HG02759 (cell line): ENCODE measurements around the gene MCRIP1.

Experiments
- ATAC-seq: cut with Tn5 transposase; IDR thresholded peaks from one replicate; pipeline ENCODE4 v1.9.1; 2021; ENCODE audit warnings: mild to moderate bottlenecking, moderate library complexity; ENCODE audit not compliant: unreplicated experiment

The MCRIP1 gene

DNA sequence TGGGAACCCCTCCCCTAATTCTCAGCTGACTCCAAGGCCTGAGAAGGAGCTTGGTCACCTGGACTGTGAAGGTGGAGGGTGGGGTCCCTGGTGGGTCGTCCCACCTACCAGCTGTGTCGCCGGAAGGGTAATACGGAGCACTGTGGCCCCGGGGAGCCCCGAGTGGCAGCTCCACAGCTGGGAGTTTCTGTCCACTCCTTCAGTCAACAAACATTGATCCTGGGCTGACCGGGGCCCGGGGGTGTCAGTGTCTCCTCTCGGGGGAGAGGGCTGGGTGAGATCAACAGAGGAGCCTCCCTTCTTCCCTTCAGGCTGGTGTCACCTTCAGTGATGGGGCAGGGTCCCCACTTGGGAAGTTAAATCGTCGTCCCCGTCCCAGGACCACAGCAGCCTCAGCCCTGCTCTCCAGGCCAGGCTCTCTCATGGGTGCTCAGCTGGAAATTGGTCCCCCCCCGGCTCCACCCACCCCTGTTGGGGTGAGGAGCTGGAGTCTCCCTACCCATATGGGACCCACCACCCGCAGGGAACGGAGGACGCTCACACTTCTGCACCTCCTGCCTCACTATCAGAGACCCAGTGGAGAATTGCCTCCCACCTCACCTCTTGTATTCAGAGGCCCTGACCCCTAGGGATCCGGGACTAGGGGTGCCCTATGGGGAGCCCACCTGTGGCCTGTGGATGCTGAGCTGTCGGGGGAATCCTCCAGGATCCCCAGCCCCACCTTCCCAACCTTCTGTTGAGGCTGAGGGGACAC is 27.2 kb downstream of the MCRIP1 start:
- no peak for ATAC-seq

DNA sequence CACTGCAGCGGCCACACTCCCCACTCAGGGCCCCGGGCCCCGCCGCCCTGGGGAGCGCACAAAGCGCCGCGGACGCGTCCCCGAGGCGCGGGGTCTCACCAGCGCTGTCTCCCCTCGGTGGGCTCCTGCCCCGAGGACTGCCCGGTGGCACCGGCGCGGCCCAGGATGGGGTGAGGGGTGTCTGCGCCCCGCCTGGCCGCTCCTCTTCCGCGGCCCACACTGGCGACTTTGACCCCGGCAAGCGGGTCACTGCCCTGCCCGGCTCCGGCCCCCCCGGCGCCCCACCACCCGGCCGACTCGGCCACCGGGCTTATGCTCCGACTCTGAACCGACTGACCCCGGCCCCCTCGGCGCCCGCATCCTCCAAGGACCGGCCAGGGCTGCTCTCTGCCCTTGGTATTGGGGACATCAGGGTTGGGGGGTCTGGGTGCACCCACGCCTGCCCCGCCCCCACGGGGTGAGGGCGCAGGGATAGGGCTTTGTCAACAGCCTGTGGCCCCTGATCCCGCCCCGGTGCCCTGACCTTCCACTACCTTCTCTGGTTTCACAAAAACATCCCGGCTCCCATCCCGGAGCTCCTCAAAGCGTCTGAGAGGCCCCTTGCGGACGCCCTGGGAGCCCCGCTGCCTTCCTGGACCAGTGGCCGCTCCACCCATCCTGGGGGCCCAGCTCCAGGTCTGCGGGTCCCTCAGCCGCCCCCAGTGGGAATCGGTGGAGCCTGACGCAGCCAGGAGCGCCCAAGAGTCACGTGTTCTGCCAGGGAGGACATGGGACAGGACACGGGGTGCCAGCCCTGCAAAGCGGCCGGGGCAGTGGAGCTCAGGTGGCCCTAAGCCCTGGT is 28.3 kb downstream of the MCRIP1 start:
- ATAC-seq = no peak

DNA sequence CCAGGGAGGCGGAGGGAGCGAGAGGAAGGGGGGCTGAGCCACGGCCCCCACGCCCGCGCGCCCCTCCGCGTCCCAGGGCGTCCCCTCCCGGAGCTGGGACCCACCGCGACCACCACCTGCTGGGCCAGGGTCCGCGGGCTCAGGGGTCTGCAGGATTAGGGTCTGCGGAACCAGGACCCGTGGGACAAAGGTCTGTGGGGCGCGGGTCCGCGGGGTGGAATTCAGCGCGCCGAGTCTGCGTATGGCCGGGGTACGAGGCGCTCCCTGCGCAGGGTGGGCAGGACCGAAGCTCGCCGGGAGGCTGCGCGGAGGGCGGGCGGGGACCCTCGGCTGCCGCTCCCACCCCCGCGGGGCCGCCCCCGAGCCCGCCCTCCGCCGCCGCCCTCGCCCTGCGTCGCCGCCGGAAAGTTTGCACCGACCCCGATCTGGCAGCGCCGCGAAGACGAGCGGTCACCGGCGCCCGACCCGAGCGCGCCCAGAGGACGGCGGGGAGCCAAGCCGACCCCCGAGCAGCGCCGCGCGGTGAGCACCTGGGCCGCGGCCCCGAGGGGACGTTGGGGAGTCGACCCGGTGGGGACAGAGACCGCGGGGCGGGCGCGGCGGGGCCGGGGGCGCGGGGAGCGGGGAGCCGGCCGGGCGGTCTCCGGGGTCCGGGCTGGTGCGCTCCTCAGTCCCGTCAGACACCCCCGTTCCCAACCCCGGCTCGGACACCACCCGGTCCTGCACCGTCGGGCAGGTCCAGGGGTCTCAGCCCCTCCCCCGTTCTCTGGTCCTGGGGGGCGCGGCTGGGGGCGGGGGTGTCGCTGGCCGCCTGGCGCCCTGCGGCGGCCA is 29.1 kb downstream of the MCRIP1 start, which contains the start of gene GCGR:
Gene GCGR, plus strand, starts transcription at position 423 of the 831 bp plus-strand sequence. CDS start 4,869 bp downstream, outside the sequence.
- ATAC-seq = no peak

DNA sequence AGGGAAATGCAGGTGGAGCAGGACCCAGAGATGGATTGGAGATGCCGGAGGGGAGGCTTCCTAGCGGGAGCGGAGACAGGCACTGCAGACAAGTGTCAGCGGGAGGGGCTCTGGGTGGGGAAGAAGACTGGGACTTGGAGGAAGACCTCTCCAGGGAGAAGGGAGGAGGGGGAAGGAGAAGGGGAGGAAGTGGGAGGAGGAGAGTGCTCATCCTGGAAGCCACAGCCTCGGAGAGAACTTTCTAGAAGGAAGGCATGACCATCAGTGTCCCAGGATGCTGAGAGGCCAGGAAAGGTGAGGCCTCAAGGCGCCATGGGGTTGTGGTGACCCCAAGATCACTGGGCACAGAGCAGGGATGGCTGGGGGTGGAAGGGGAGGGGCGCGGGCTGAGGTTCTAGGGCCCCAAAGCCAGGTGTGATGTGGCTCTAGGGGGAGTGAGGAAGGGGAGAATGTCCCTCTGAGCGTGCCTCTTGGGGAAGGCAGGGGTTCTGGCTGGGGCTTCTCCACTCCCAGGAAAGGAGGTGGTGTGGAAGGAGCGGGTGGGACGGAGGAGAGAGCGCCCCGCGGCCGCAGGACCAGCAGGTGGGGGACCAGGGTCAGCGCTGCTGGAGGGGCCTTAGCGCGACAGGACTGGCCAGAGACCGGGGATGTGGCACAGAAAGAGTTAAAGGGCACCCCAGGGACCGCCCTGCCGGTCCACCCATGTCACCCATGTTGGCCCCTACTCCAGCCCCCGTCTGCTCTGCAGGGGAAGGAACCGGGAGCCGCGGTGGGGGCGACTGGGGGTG is 30.0 kb downstream of the MCRIP1 start:
- ATAC-seq = no peak

DNA sequence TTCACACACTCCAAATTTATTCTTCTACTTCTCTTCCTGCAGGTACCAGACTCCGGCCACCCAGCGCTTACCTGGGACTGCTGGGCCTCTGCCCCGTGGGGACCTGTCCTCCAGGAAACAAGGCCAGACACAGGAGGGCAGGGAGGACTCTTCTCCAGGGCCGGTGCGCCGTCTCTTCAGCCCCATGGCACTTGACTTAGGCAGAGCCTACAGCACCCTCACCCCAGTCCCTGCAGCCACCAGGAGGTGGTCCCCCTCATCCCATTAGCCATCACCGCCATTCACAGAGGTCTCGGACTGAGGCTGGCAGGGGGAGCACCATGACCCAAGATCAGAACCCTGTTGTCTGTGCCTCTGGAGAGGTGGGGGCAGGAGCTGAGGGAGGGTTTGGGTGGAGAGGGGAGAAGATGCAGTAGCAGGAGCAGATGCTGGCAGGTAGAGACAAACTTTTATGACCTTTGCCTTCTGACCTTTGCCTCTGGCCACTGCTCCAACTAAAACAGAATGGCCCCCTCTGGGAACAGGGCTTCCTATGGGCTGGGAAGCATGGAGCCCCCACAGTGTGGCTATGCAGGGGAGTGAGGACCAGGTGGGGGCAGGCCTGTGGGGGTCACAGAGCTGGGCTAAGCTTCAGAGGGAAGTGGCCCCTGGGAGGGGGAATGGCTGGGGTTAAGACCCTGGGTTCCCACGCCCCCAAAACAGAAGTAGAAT is 30.9 kb downstream of the MCRIP1 start:
- ATAC-seq = no peak

DNA sequence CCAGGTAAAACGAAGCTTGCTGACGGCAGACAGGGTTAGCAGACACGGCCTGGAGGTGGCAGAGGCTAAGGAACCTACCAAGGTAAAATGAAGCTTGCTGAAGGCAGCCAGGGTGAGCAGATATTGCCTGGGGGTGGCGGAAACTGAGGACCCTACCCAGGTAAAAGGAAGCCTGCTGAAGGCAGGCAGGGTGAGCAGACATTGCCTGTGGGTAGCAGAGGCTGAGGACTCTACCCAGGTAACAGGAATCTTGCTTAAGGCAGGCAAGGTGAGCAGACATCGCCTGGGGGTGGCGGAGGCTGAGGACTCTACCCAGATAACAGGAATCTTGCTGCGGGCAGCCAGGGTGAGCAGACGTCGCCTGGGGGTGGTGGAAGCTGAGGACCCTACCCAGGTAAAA is 31.8 kb downstream of the MCRIP1 start:
- no peak for ATAC-seq

DNA sequence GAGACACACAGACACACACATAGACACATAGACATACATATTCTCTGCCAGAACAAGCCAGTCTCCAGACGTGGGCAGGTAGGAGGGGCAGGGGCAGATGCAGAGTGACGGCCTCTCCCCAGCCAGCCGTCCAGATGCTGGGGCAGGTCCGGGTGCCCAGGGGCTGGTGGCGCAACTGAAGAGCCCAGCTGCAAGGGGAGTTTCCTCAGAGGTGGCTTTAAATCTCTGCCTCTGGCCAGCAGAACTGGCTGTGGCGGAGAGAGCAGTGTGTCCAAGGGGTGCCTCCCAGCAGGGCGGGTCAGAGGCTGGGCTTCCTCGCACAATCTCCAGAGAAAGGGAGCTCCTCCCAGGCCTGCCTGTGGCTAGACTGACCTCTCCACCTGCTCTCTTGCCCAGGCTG is 38.6 kb downstream of the MCRIP1 start:
- ATAC-seq = no peak

DNA sequence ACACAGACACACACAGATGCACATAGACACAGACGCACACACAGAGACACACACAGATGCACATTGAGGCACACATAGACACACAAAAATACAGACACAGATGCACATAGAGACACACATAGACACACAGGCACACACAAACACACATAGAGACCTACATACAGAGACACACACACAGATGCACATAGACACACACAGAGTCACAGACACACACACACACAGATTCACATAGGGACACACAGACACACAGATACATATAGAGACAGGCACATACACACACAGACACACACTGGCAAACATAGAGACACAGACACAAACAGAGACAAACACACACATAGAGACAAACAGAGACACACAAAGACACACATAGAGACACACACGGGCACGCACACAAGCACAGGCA is 39.0 kb downstream of the MCRIP1 start:
- ATAC-seq = no peak

DNA sequence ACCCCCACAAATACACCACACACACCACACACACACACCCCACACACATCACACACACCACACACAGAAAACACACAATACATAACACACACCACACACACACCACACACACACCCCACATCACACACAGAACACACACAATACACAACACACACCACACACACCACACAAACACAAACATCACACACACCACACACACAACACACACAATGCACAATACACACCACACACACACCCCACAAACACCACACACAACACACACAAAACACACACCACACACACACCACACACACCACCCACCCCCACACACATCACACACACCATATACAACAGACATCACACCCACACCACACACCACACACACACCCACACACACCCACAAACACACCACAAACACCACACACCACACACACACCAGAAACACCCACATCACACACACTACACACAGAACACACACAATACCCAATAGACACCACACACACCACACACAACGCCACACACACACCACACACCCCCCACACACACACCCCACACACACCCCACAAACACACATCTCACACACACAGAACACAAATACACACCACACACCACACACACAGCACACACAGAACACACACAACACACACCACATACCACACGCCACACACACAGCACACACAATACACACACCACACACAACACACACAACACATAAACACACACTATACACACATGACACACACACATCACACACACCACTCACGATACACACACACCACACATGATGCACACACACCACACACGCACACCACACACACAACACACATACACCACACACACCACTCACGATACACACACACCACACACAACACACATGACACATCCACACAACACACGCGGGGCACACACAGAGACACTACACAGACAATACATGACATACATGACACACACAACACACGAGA is 40.1 kb downstream of the MCRIP1 start:
- ATAC-seq = no peak
